HCEC 1CT (cell line): ENCODE data around the gene SHC3.

Experiments
- DNase-seq: peaks from one replicate; pipeline ENCODE4 v3.0.0-alpha.2; 2017

The SHC3 gene

GRCh38 chr9:89185980-89186379, 7.4 kb upstream of the SHC3 start:
- DNase-seq, result peak; percentile 29

- DNase-seq, result peak; percentile 11
Measured at GRCh38 chr9:89183146-89183545, 4.5 kb upstream of the SHC3 start.

GRCh38 chr9:89182369-89182768, 3.8 kb upstream of the SHC3 start:
- no peak for DNase-seq

GRCh38 chr9:89179895-89180734, 1.5 kb upstream of the SHC3 start:
- peak; percentile 98 for DNase-seq

- DNase-seq, result peak; percentile 68
Measured at GRCh38 chr9:89179540-89179894, 899 bp upstream of the SHC3 start.

GRCh38 chr9:89178830-89179539, 367 bp upstream of the SHC3 start:
- peak; percentile 7 for DNase-seq

GRCh38 chr9:89177012-89177943, 1.3 kb downstream of the SHC3 start:
- DNase-seq, result peak; percentile 58

GRCh38 chr9:89175828-89176261, 2.8 kb downstream of the SHC3 start:
- DNase-seq, result peak; percentile 20

GRCh38 chr9:89174291-89174690, 4.3 kb downstream of the SHC3 start:
- no peak for DNase-seq

GRCh38 chr9:89173072-89173471, 5.5 kb downstream of the SHC3 start:
- DNase-seq, result no peak

- no peak for DNase-seq
Measured at GRCh38 chr9:89172398-89172797, 6.2 kb downstream of the SHC3 start.

GRCh38 chr9:89171693-89172092, 6.9 kb downstream of the SHC3 start:
- DNase-seq, result peak; percentile 21

- no peak for DNase-seq
Measured at GRCh38 chr9:89171231-89171630, 7.4 kb downstream of the SHC3 start.

GRCh38 chr9:89168901-89169813, 9.5 kb downstream of the SHC3 start:
- DNase-seq, result no peak

GRCh38 chr9:89167788-89168187, 10.8 kb downstream of the SHC3 start:
- no peak for DNase-seq

- no peak for DNase-seq
Measured at GRCh38 chr9:89166852-89167251, 11.8 kb downstream of the SHC3 start.

- no peak for DNase-seq
Measured at GRCh38 chr9:89165880-89166279, 12.7 kb downstream of the SHC3 start.

- no peak for DNase-seq
Measured at GRCh38 chr9:89165341-89165740, 13.3 kb downstream of the SHC3 start.

- DNase-seq, result no peak
Measured at GRCh38 chr9:89161221-89161620, 17.4 kb downstream of the SHC3 start.

GRCh38 chr9:89160806-89161205, 17.8 kb downstream of the SHC3 start:
- DNase-seq, result no peak

- peak; percentile 98 for DNase-seq
Measured at GRCh38 chr9:89154651-89155336, 23.8 kb downstream of the SHC3 start.
